ENCODE results near the gene FCRLB. TPM values are rescaled to one million over a fixed set of nuclear protein-coding genes. Genes with fewer than 3 reads are reported as not detected.

FCRLB gene
- total RNA-seq, 1 donor = 4.3 TPM

DNA sequence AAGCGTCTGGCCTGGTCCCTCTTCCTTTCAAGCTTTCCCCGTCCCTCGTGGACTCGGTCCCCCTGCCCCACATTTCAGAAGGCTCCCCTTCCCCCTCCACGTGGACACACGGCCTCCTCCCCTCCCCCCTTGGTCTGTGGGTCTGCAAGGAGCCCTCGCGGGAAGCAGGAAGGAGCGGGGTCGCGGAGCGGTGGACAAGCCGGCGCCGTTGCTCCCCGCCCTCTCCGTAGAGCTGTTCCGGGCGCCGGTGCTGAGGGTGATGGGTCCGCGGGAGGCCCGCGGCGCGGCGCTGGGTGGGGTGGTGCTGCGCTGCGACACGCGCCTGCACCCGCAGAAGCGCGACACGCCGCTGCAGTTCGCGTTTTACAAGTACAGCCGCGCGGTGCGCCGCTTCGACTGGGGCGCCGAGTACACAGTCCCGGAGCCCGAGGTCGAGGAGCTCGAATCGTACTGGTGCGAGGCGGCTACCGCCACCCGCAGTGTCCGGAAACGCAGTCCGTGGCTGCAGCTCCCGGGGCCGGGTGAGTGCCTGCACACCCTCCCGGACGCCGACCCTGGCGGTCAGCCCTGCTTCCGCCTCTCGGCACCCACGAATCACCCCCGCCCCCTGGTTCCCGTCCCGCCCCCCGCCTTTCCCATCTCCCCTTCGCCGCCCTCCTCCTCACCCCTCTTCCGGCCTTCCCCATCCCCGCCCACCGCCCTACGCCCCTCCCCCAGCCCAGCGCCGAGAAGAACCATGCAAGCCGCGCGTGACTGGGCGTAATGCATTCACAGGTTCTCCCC, 5.3 kb downstream of the FCRLB start:
- TF ChIP-seq CTCF (IDR thresholded peaks at IDR 0.05; ENCODE audit: insufficient read depth, low read depth, low read length) = no peak
- H3K4me3 ChIP-seq (ENCODE audit: low read depth, low read length) = peak overlapping the region; percentile 87
- DNase-seq (ENCODE audit: low read depth) = peak; percentile 91

- H3K4me3 ChIP-seq (ENCODE audit: low read depth, low read length) = peak overlapping the region; percentile 87
- peak; percentile 86 for DNase-seq (ENCODE audit: low read depth)
- TF ChIP-seq CTCF (IDR thresholded peaks at IDR 0.05; ENCODE audit: insufficient read depth, low read depth, low read length) = no peak
Observed at GRCh38 chr1:161727256-161727924, 6.0 kb downstream of the FCRLB start.

DNA sequence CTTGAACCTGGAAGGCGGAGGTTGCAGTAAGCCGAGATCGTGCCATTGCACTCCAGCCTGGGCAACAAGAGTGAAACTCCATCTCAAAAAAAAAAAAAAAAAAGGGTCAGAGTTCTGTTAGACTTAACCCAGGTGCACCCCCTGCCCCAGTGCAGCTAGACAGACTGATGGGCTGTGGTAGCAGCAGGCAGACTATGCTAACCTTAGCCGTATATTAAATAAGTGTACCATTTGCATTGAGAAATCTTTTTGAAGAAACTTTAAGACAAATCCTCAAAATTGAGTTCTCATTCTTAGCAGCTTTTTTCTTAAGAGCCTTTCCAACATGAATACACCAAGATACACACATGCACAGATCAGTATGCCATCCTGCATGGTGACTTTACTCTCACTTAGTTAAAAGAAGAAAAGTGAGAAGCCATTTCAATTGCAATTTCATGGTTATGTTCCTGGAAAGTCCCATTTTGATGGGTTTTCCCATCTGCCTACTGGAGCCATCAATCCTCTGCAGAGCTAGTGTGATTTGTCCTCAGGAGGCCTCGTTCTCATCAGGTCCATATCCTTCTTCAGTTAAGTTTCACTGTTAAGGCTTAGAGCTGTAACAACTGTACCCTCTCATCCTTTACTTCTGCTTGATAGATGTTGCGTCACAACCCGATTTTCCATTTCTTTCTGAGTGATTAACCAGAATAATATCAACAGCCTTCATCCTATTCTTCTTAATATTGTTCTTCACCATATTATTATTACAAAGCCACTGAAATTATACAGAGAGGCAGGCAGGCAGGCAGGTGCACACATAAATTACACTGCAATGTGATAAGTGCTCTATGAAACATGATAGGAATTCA, 7.3 kb downstream of the FCRLB start:
- H3K4me3 ChIP-seq (ENCODE audit: low read depth, low read length) = no peak overlapping the region
- DNase-seq (ENCODE audit: low read depth) = no peak
- TF ChIP-seq CTCF (IDR thresholded peaks at IDR 0.05; ENCODE audit: insufficient read depth, low read depth, low read length) = no peak

GRCh38 chr1:161730050-161730564, 8.8 kb downstream of the FCRLB start:
- H3K4me3 ChIP-seq (ENCODE audit: low read depth, low read length) = no peak overlapping the region
- no peak for TF ChIP-seq CTCF (IDR thresholded peaks at IDR 0.05; ENCODE audit: insufficient read depth, low read depth, low read length)
- peak; percentile 30 for DNase-seq (ENCODE audit: low read depth)

GRCh38 chr1:161731241-161731640, 9.9 kb downstream of the FCRLB start:
- DNase-seq (ENCODE audit: low read depth) = no peak
- TF ChIP-seq CTCF (IDR thresholded peaks at IDR 0.05; ENCODE audit: insufficient read depth, low read depth, low read length) = no peak
- no peak overlapping the region for H3K4me3 ChIP-seq (ENCODE audit: low read depth, low read length)

- DNase-seq (ENCODE audit: low read depth) = no peak
- TF ChIP-seq CTCF (IDR thresholded peaks at IDR 0.05; ENCODE audit: insufficient read depth, low read depth, low read length) = no peak
- no peak overlapping the region for H3K4me3 ChIP-seq (ENCODE audit: low read depth, low read length)
Observed at GRCh38 chr1:161731981-161732718, 10.8 kb downstream of the FCRLB start.

Measured in fibroblast of villous mesenchyme (primary cell).